K562 (cell line): Measurements from ENCODE around the gene UBE2U. TPM values are rescaled to one million over a fixed set of nuclear protein-coding genes. Genes with fewer than 3 reads are reported as not detected.

ENCODE experiments used
- ATAC-seq: fragments of 200-7000 bp; cut with Tn5 transposase; 3 replicates; pipeline ENCODE4 v1.9.1; 2020; ENCODE audit warnings: moderate library complexity
- BruUV-seq: library from RNA; stranded (reverse); fragments of 400-500 nt; replicated peaks from 2 replicates; lab custom pipeline; 2021; lab: Mats Ljungman, UMichigan
- CTCF ChIA-PET: fragments of 300-600 bp; formaldehyde crosslinking; extraction: SDS; loops from one replicate; lab custom pipeline; 2021; ENCODE audit warnings: low intra/inter-chr PET ratio; lab: Yijun Ruan, JAX
- POLR2A ChIA-PET: fragments of 300-600, 350-650 bp; sonication (Branson Sonifier 250); formaldehyde crosslinking; extraction: SDS; loops from one replicate; lab custom pipeline; 2021; ENCODE audit warnings: antibody characterized with exemption, inconsistent platforms; lab: Yijun Ruan, JAX
- DNase-seq, 4 experiments: peaks; one replicate each; pipeline versions ENCODE4 v3.0.0 to v3.0.0-alpha.2; 2011 to 2018; ENCODE audit warnings: low spot score in 3 of 4, mixed read lengths in 3 of 4; ENCODE audit errors: extremely low read depth in 1 of 4
- FAIRE-seq: peaks from 2 replicates; lab custom pipeline; 2011; peaks lifted over from hg19 to GRCh38; lab: Jason Lieb, UNC
- H2AFZ ChIP-seq: 2 replicates; pipeline ENCODE4 v1.6.0; 2011; ENCODE audit warnings: low read depth, low read length, control low read depth, inconsistent platforms
- H3K27ac ChIP-seq: fragments of 200-600 bp; 3 replicates; pipeline ENCODE4 v1.8.0; 2011; ENCODE audit warnings: low read depth, mild to moderate bottlenecking, control low read depth, inconsistent platforms, low read length, moderate library complexity, mixed read lengths; ENCODE audit errors: extremely low read depth
- H3K27me3 ChIP-seq, 2 experiments: fragments of 300-600 bp in 1 of 2; 2 replicates in 1 of 2; 3 replicates in 1 of 2; pipeline versions ENCODE4 v1.6.0 to v1.8.0; 2011; ENCODE audit warnings: inconsistent platforms in 2 of 2, low read length in 2 of 2, mild to moderate bottlenecking in 1 of 2, mixed read lengths in 1 of 2, moderate library complexity in 1 of 2; ENCODE audit not compliant: control insufficient read depth in 2 of 2, insufficient read depth in 2 of 2
- H3K36me3 ChIP-seq: fragments of 300-600 bp; 3 replicates; pipeline ENCODE4 v1.8.0; 2011; ENCODE audit warnings: mild to moderate bottlenecking, low read length, inconsistent platforms; ENCODE audit not compliant: control insufficient read depth, insufficient read depth
- H3K4me1 ChIP-seq, 2 experiments: fragments of 200-600 bp in 1 of 2; replicated peaks in 1 of 2; 2 replicates in 1 of 2; 3 replicates in 1 of 2; pipeline versions ENCODE4 v1.5.1 to v1.8.0; 2011; ENCODE audit warnings: inconsistent platforms in 2 of 2, low read length in 2 of 2, mild to moderate bottlenecking in 1 of 2, mixed read lengths in 1 of 2, moderate library complexity in 1 of 2; ENCODE audit not compliant: control insufficient read depth in 2 of 2, insufficient read depth in 2 of 2
- H3K4me2 ChIP-seq: 2 replicates; pipeline ENCODE4 v1.6.1; 2011; ENCODE audit warnings: low read length, control low read depth, inconsistent platforms, mixed read lengths; ENCODE audit not compliant: insufficient read depth
- H3K4me3 ChIP-seq: fragments of 200-600 bp; sonication (generic), shearing (Covaris generic); 2 replicates; pipeline ENCODE4 v1.5.1; 2016; ENCODE audit warnings: control low read depth, inconsistent platforms
- H3K79me2 ChIP-seq: fragments of 200-600 bp; 3 replicates; pipeline ENCODE4 v1.8.0; 2011; ENCODE audit warnings: low read length, inconsistent platforms; ENCODE audit not compliant: control insufficient read depth, insufficient read depth
- H3K9ac ChIP-seq, 2 experiments: 2 replicates each; pipeline versions ENCODE4 v1.6.0 to v1.6.1; 2011; ENCODE audit warnings: low read depth in 2 of 2, low read length in 2 of 2, control low read depth in 1 of 2, inconsistent platforms in 1 of 2, mild to moderate bottlenecking in 1 of 2, mixed read lengths in 1 of 2; ENCODE audit not compliant: insufficient read depth in 1 of 2
- H3K9me1 ChIP-seq: one replicate; pipeline ENCODE4 v1.6.0; 2011; ENCODE audit warnings: inconsistent platforms, mild to moderate bottlenecking, low read length, moderate library complexity; ENCODE audit not compliant: control insufficient read depth, insufficient read depth
- H3K9me3 ChIP-seq: replicated peaks from 2 replicates; pipeline ENCODE4 v1.5.1; 2011; ENCODE audit warnings: low read depth, low read length, inconsistent platforms; ENCODE audit not compliant: control insufficient read depth, insufficient read depth
- H4K20me1 ChIP-seq: replicated peaks from 2 replicates; pipeline ENCODE4 v1.6.1; 2011; ENCODE audit warnings: low read length, inconsistent platforms, mixed read lengths; ENCODE audit not compliant: control insufficient read depth, insufficient read depth
- CHD4 ChIP-seq: fragments of 200-600 bp; sonication (generic); IDR thresholded peaks from 3 replicates; pipeline ENCODE4 v1.6.1; 2012; ENCODE audit warnings: low read depth, mild to moderate bottlenecking, mixed read lengths, low read length, inconsistent platforms; ENCODE audit not compliant: insufficient read depth, insufficient replicate concordance, poor library complexity, severe bottlenecking
- GABPB2 ChIP-seq: fragments of 250-450 bp; sonication (Bioruptor Pico); conservative IDR thresholded peaks from 2 replicates; pipeline ENCODE4 v1.5.1; 2021; ENCODE audit warnings: mild to moderate bottlenecking
- HLTF ChIP-seq: fragments of 450-650 bp; IDR thresholded peaks from 2 replicates; pipeline ENCODE4 v1.6.1; 2016
- IFI16 ChIP-seq: fragments of 250-450 bp; sonication (Bioruptor Pico); IDR thresholded peaks from 2 replicates; pipeline ENCODE4 v2.1.2; 2022; ENCODE audit warnings: mild to moderate bottlenecking, inconsistent platforms
- ILK ChIP-seq: fragments of 450-650 bp; IDR thresholded peaks from 2 replicates; pipeline ENCODE4 v1.6.1; 2016; ENCODE audit warnings: missing genetic modification characterization, low read depth, mild to moderate bottlenecking, missing compliant biosample characterization, moderate library complexity, borderline replicate concordance
- MECOM ChIP-seq: fragments of 250-450 bp; sonication (Bioruptor Pico); IDR thresholded peaks from 2 replicates; pipeline ENCODE4 v1.8.0; 2022; ENCODE audit warnings: inconsistent platforms
- PML ChIP-seq: IDR thresholded peaks from 2 replicates; pipeline ENCODE4 v1.6.1; 2012; ENCODE audit warnings: low read length, inconsistent platforms
- RAD21 ChIP-seq, 2 experiments: fragments of 250-450 bp in 1 of 2; fragments of 450-650 bp in 1 of 2; sonication (Bioruptor Pico) in 1 of 2; formaldehyde crosslinking in 1 of 2; IDR thresholded peaks in 1 of 2; conservative IDR thresholded peaks in 1 of 2; 2 replicates each; pipeline versions ENCODE4 v1.4.0 to v1.8.0; 2020 to 2022; ENCODE audit warnings: mild to moderate bottlenecking in 2 of 2, moderate library complexity in 1 of 2
- TFAM ChIP-seq: fragments of 250-450 bp; sonication (Bioruptor Pico); conservative IDR thresholded peaks from 2 replicates; pipeline ENCODE4 v1.5.0; 2021; ENCODE audit warnings: mild to moderate bottlenecking, moderate library complexity
- WGBS: fragments of 100-300 bp; shearing (Covaris generic); methylation state at CpG from one replicate; pipeline ENCODE4 v1.1.6; 2016; ENCODE audit warnings: low coverage, mixed read lengths; ENCODE audit not compliant: insufficient coverage; ENCODE audit errors: missing lambda C conversion rate; 5-methylcytosine and 5-hydroxymethylcytosine counted together
- in situ Hi-C: fragments of 300-500 bp; cut with MboI; formaldehyde crosslinking; loops from 4 replicates; pipeline ENCODE4 v1.15.0; 2018; ENCODE audit warnings: inconsistent platforms, mixed read lengths
- intact Hi-C: fragments of 100-400 bp; cut with micrococcal nuclease; formaldehyde crosslinking; loops from 2 replicates; pipeline ENCODE4 v1.14.2; 2022
- polyA plus RNA-seq, 8 experiments: library from polyadenylated mRNA; depleted of rRNA in 4 of 8; stranded (reverse) in 5 of 8; unstranded in 3 of 8; fragments of >200 nt; fragmentation: Nextera tagmentation in 2 of 8; fragmentation: Illumina TruSeq in 1 of 8; extraction: Ambion mirVana in 2 of 8; extraction: Trizol in 1 of 8; gene quantifications; 2 replicates each; pipeline versions ENCODE4 v1.2.1 to v1.2.3, GENCODE V29; 2011 to 2014; ENCODE audit warnings: inconsistent platforms in 1 of 8, missing spikeins in 1 of 8
- total RNA-seq, 7 experiments: library from RNA; depleted of rRNA in 6 of 7; stranded (reverse); fragments of >200 nt in 6 of 7; fragmentation: Illumina TruSeq in 2 of 7; extraction: Trizol in 2 of 7; gene quantifications; 2 replicates each; pipeline versions ENCODE4 v1.2.1 to v1.2.3, GENCODE V29; 2011 to 2021; ENCODE audit warnings: low replicate concordance in 1 of 7
- TF ChIP-seq, protein P1 (sequence below): sonication (generic); formaldehyde crosslinking; IDR thresholded peaks from 2 replicates; pipeline ENCODE4 v1.8.0; 2022; ENCODE audit warnings: mild to moderate bottlenecking, missing genetic modification reagents, borderline replicate concordance

Gene UBE2U
- total and polyA plus RNA-seq, 9 of the 15 experiments (the other 6 are each of a cell fraction or from before 2014, with no cell fraction given) = not detected

DNA sequence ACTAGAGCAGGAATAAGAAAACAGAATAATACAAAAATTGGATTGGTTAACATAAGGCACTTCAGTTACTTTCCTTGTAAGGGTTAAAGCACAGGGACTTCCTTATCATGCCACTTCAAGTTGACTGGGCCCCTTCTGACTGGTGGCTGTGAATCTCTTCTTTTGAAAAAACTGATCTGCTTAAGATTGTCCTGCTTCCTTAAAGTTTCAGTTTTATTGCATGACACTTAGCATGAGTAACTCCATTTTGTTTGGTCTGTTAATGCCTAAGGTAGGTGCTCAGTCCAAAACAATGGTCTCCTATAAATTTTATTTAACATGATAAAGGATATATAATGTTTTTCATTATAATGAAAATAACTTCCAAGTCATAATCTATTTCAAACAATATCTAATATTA is 37.6 kb downstream of the UBE2U start:
- no peak overlapping the region for H3K4me2 ChIP-seq
- H3K4me3 ChIP-seq = no peak overlapping the region
- no peak overlapping the region for H3K27ac ChIP-seq
- no peak overlapping the region for H3K9ac ChIP-seq
- FAIRE-seq (no peak), DNase-seq (no peak), ATAC-seq (no peak)
- H4K20me1 ChIP-seq = no peaks in the 10 kb centered on the region
- H3K9me1 ChIP-seq = no peaks in the 10 kb centered on the region
- H2AFZ ChIP-seq = no peak overlapping the region
- H3K27me3 ChIP-seq = no peaks in the 10 kb centered on the region
- TF ChIP-seq CHD4 = no peak
- TF ChIP-seq PML = no peak
- TF ChIP-seq GABPB2 = no peak
- H3K4me1 ChIP-seq = no peaks in the 10 kb centered on the region
- in situ Hi-C loops = loop anchor here (5.0 kb wide), 1 partner anchor 624 kb away; no protein-coding TSS in a partner anchor
- ChIA-PET CTCF (no interaction called here), POLR2A (no interaction called here)
- intact Hi-C loops = loop anchor here (5.0 to 10.0 kb wide), 2 partner anchors 106 to 569 kb away; no protein-coding TSS in a partner anchor
- no TSS peak for BruUV-seq
- H3K9me3 ChIP-seq = no peaks in the 10 kb centered on the region
- H3K36me3 ChIP-seq = no peaks in the 10 kb centered on the region
- no peaks in the 10 kb centered on the region for H3K79me2 ChIP-seq

DNA sequence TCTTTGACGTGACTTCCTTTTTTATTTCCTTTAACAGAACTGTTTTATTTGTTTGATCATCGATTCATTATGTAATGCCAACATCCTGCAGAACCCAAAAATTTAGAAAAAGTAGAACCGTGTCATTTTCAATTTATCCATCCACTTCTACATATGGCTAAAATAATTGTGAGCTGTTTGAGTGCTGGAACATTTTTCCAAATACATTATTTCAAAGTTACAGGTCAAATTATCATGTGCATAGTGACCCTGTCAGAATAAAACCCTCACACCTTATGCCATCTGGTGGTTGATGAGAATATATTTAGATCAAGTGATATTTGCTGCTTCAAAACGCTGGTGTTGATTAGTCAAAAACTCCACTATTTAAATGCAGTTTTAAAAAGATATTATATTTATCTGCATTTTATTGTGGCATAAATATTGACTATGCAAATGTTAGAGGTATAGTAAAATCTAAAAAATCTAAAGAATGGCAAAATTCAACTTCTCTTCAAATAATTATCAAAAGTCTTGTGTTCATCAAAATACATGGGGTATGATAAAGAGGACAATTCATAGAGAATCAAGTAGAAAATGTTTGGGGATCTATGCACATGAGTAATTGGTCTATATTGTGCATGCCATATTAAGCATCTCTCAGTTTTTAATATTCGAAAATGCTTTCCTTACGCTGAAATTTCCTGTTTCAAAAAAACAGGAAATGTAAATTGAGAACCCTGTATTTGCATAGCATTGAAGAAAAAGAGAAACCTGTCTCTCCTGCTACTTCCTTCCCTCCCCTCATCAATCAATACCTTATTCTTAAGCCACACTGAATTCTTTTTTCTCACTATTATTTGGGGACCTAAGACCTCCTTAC is 39.7 kb downstream of the UBE2U start:
- H3K79me2 ChIP-seq = no peaks in the 10 kb centered on the region
- in situ Hi-C loops = loop anchor here (5.0 kb wide), 1 partner anchor 626 kb away; no protein-coding TSS in a partner anchor
- H4K20me1 ChIP-seq = no peaks in the 10 kb centered on the region
- no peaks in the 10 kb centered on the region for H3K9me3 ChIP-seq
- DNase-seq = peak in 3 of 4 experiments; percentile 7 to 19 (median 10)
- H3K27ac ChIP-seq = no peak overlapping the region
- ChIA-PET POLR2A (no interaction called here), CTCF (interaction anchor here (0.8 to 2.4 kb wide), 4 partner anchors 551 to 1402 kb away, joined by 3 to 11 read pairs (median 6); no protein-coding TSS in a partner anchor)
- H2AFZ ChIP-seq = no peak overlapping the region
- no peaks in the 10 kb centered on the region; a peak in 1 of 5 replicates for H3K27me3 ChIP-seq
- intact Hi-C loops = loop anchor here (5.0 to 10.0 kb wide), 2 partner anchors 108 to 571 kb away; no protein-coding TSS in a partner anchor
- ATAC-seq = 0 out of 3 replicates have a peak, but pooled peaks have one; percentile 36
- H3K4me3 ChIP-seq = no peak overlapping the region
- no peaks in the 10 kb centered on the region for H3K36me3 ChIP-seq
- BruUV-seq = no TSS peak
- H3K9me1 ChIP-seq = no peaks in the 10 kb centered on the region
- no peak overlapping the region for H3K4me2 ChIP-seq
- no peaks in the 10 kb centered on the region for H3K4me1 ChIP-seq
- 0% methylated on average over 6 of the region's 6 CpGs for WGBS
- no peak overlapping the region for H3K9ac ChIP-seq
- FAIRE-seq = no peak
- TF ChIP-seq MECOM (CRISPR knock-in tag) (no peak), TFAM (CRISPR knock-in tag) (no peak), ILK (no peak), HLTF (no peak), RAD21 (CRISPR knock-in tag; conservative IDR thresholded peaks at IDR 0.05 in 1 of 2, IDR thresholded peaks at IDR 0.05 in 1 of 2) (peak; percentile 35 to 57; a peak in 3 of 4 replicates), IFI16 (CRISPR knock-in tag) (no peak)
- TF ChIP-seq, protein P1, sequence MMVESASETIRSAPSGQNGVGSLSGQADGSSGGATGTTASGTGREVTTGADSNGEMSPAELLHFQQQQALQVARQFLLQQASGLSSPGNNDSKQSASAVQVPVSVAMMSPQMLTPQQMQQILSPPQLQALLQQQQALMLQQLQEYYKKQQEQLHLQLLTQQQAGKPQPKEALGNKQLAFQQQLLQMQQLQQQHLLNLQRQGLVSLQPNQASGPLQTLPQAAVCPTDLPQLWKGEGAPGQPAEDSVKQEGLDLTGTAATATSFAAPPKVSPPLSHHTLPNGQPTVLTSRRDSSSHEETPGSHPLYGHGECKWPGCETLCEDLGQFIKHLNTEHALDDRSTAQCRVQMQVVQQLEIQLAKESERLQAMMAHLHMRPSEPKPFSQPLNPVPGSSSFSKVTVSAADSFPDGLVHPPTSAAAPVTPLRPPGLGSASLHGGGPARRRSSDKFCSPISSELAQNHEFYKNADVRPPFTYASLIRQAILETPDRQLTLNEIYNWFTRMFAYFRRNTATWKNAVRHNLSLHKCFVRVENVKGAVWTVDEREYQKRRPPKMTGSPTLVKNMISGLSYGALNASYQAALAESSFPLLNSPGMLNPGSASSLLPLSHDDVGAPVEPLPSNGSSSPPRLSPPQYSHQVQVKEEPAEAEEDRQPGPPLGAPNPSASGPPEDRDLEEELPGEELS (CRISPR knock-in tag) = no peak
